H1 (cell line): ENCODE data around the gene RGS6. TPM values are rescaled to one million over a fixed set of nuclear protein-coding genes. Genes with fewer than 3 reads are reported as not detected.

Experiments used
- CTCF ChIA-PET: fragments of 300-600 bp; sonication (Branson Sonifier 250); formaldehyde crosslinking; loops from one replicate; lab custom pipeline; 2021; ENCODE audit not compliant: partially characterized antibody; lab: Charles Lee
- POLR2A ChIA-PET: fragments of 300-600 bp; sonication (Branson Sonifier 250); formaldehyde crosslinking; loops from one replicate; lab custom pipeline; 2021; ENCODE audit warnings: inconsistent platforms; ENCODE audit not compliant: partially characterized antibody; lab: Charles Lee
- DNase-seq, 2 experiments: peaks; one replicate each; pipeline versions ENCODE4 v3.0.0 to v3.0.0-alpha.2; 2010 to 2022; ENCODE audit warnings: low spot score in 2 of 2, low read depth in 1 of 2, mixed read lengths in 1 of 2
- FAIRE-seq: peaks from 2 replicates; lab custom pipeline; 2011; peaks lifted over from hg19 to GRCh38; lab: Jason Lieb, UNC
- H2AFZ ChIP-seq: 2 replicates; pipeline ENCODE4 v1.8.1; 2012; ENCODE audit warnings: low read length, inconsistent platforms
- H2AK5ac ChIP-seq: 2 replicates; pipeline ENCODE4 v1.6.1; 2013; ENCODE audit warnings: low read depth, low read length
- H2BK120ac ChIP-seq: replicated peaks from 2 replicates; pipeline ENCODE3; 2013; ENCODE audit warnings: low read depth, low read length, inconsistent platforms
- H2BK12ac ChIP-seq: 2 replicates; pipeline ENCODE4 v1.6.1; 2013; ENCODE audit warnings: low read depth, low read length
- H2BK15ac ChIP-seq: 2 replicates; pipeline ENCODE4 v1.6.1; 2013; ENCODE audit warnings: low read length
- H2BK20ac ChIP-seq: 2 replicates; pipeline ENCODE4 v1.6.1; 2013; ENCODE audit warnings: low read length
- H2BK5ac ChIP-seq: 2 replicates; pipeline ENCODE4 v1.6.1; 2013; ENCODE audit warnings: low read depth, low read length
- H3K14ac ChIP-seq: 2 replicates; pipeline ENCODE4 v1.6.1; 2013; ENCODE audit warnings: inconsistent platforms; ENCODE audit not compliant: insufficient read length
- H3K18ac ChIP-seq: 2 replicates; pipeline ENCODE4 v1.6.1; 2013; ENCODE audit warnings: low read length; ENCODE audit errors: extremely low read depth
- H3K23ac ChIP-seq: 2 replicates; pipeline ENCODE4 v1.6.1; 2013; ENCODE audit warnings: inconsistent platforms; ENCODE audit not compliant: insufficient read length
- H3K23me2 ChIP-seq: 2 replicates; pipeline ENCODE4 v1.6.1; 2013; ENCODE audit warnings: low read depth, low read length
- H3K27ac ChIP-seq: 2 replicates; pipeline ENCODE4 v1.6.1; 2011; ENCODE audit warnings: low read depth, low read length, inconsistent platforms
- H3K27me3 ChIP-seq, 4 experiments: replicated peaks in 1 of 4; 1 replicate in 1 of 4; 2 replicates in 3 of 4; pipeline versions ENCODE4 v1.6.1 to v1.8.1; 2011 to 2013; ENCODE audit warnings: low read length in 3 of 4, mild to moderate bottlenecking in 3 of 4, inconsistent platforms in 2 of 4, mixed read lengths in 2 of 4, moderate library complexity in 1 of 4; ENCODE audit not compliant: control insufficient read depth in 3 of 4, insufficient read depth in 3 of 4; ENCODE audit errors: extremely low read depth in 1 of 4
- H3K36me3 ChIP-seq, 4 experiments: 2 replicates each; pipeline versions ENCODE4 v1.6.1 to v1.8.1; 2011 to 2013; ENCODE audit warnings: mild to moderate bottlenecking in 4 of 4, low read length in 3 of 4, moderate library complexity in 2 of 4, control low read depth in 1 of 4, inconsistent platforms in 1 of 4; ENCODE audit not compliant: insufficient read depth in 4 of 4, control insufficient read depth in 2 of 4
- H3K4ac ChIP-seq: replicated peaks from 2 replicates; pipeline ENCODE3; 2013; ENCODE audit warnings: low read length, low read depth, mixed read lengths, inconsistent platforms; ENCODE audit not compliant: insufficient read length
- H3K4me1 ChIP-seq, 4 experiments: replicated peaks in 1 of 4; 1 replicate in 1 of 4; 2 replicates in 3 of 4; pipeline versions ENCODE4 v1.6.1 to v1.8.1; 2011 to 2013; ENCODE audit warnings: low read length in 3 of 4, inconsistent platforms in 2 of 4, mixed read lengths in 1 of 4; ENCODE audit not compliant: insufficient read depth in 4 of 4, control insufficient read depth in 3 of 4
- H3K4me2 ChIP-seq, 2 experiments: 2 replicates each; pipeline versions ENCODE4 v1.6.1 to v1.8.1; 2011 to 2013; ENCODE audit warnings: low read depth in 2 of 2, low read length in 2 of 2, control low read depth in 1 of 2, inconsistent platforms in 1 of 2, mild to moderate bottlenecking in 1 of 2; ENCODE audit not compliant: insufficient read depth in 1 of 2
- H3K4me3 ChIP-seq, 4 experiments: fragments of 200-600, 300-600 bp in 1 of 4; sonication (generic), shearing (Covaris generic), sonication (Bioruptor Twin) in 1 of 4; 2 replicates each; pipeline versions ENCODE4 v1.5.1 to v1.8.1; 2011 to 2016; ENCODE audit warnings: low read length in 4 of 4, low read depth in 3 of 4, control low read depth in 2 of 4, inconsistent platforms in 2 of 4, mild to moderate bottlenecking in 2 of 4, mixed read lengths in 1 of 4, moderate library complexity in 1 of 4; ENCODE audit not compliant: insufficient read depth in 2 of 4; ENCODE audit errors: extremely low read depth in 1 of 4
- H3K56ac ChIP-seq: replicated peaks from 2 replicates; pipeline ENCODE3; 2013; ENCODE audit warnings: low read depth, mild to moderate bottlenecking, mixed read lengths, low read length, inconsistent platforms; ENCODE audit not compliant: insufficient read length
- H3K79me1 ChIP-seq: 2 replicates; pipeline ENCODE4 v1.6.1; 2013; ENCODE audit warnings: low read depth, low read length, control low read depth
- H3K79me2 ChIP-seq, 2 experiments: 2 replicates each; pipeline versions ENCODE4 v1.6.1 to v1.8.1; 2012 to 2013; ENCODE audit warnings: low read length in 2 of 2, mild to moderate bottlenecking in 2 of 2, inconsistent platforms in 1 of 2; ENCODE audit not compliant: insufficient read depth in 2 of 2, control insufficient read depth in 1 of 2
- H3K9ac ChIP-seq, 4 experiments: replicated peaks in 1 of 4; 1 replicate in 1 of 4; 2 replicates in 3 of 4; pipeline versions ENCODE4 v1.6.1 to v1.8.1; 2011 to 2013; ENCODE audit warnings: low read depth in 3 of 4, low read length in 3 of 4, control low read depth in 2 of 4, mild to moderate bottlenecking in 2 of 4, moderate library complexity in 2 of 4, inconsistent platforms in 1 of 4; ENCODE audit errors: extremely low read depth in 1 of 4
- H3K9me3 ChIP-seq, 2 experiments: 2 replicates each; pipeline versions ENCODE4 v1.6.1 to v1.8.1; 2012 to 2013; ENCODE audit warnings: mild to moderate bottlenecking in 2 of 2, moderate library complexity in 2 of 2, control low read depth in 1 of 2, inconsistent platforms in 1 of 2, low read depth in 1 of 2, low read length in 1 of 2, mixed read lengths in 1 of 2; ENCODE audit not compliant: insufficient read depth in 2 of 2
- H4K20me1 ChIP-seq, 2 experiments: replicated peaks in 1 of 2; 2 replicates each; pipeline versions ENCODE3 to v1.8.1; 2011 to 2013; ENCODE audit warnings: inconsistent platforms in 2 of 2, low read length in 2 of 2, mild to moderate bottlenecking in 1 of 2; ENCODE audit not compliant: insufficient read depth in 2 of 2, control insufficient read depth in 1 of 2
- H4K5ac ChIP-seq: 2 replicates; pipeline ENCODE4 v1.6.1; 2013; ENCODE audit warnings: low read length, low read depth, mixed read lengths, inconsistent platforms; ENCODE audit not compliant: insufficient read length
- H4K8ac ChIP-seq: 2 replicates; pipeline ENCODE4 v1.8.0; 2013; ENCODE audit warnings: mild to moderate bottlenecking, moderate library complexity, low read length, inconsistent platforms; ENCODE audit not compliant: insufficient read depth; ENCODE audit errors: extremely low read depth
- H4K91ac ChIP-seq: replicated peaks from 2 replicates; pipeline ENCODE3; 2013; ENCODE audit warnings: low read length, mixed read lengths, inconsistent platforms; ENCODE audit not compliant: insufficient read length
- KDM1A ChIP-seq: fragments of 200-600, 300-600 bp; sonication (generic); IDR thresholded peaks from 2 replicates; pipeline ENCODE4 v1.7.1; 2016; ENCODE audit warnings: mild to moderate bottlenecking, low read length, borderline replicate concordance
- RXRA ChIP-seq: IDR thresholded peaks from 2 replicates; pipeline ENCODE4 v1.6.1; 2011; ENCODE audit warnings: low read depth, mild to moderate bottlenecking, low read length, moderate library complexity; ENCODE audit not compliant: insufficient read depth
- TAF7 ChIP-seq: optimal IDR thresholded peaks from 2 replicates; pipeline ENCODE3; 2011; ENCODE audit warnings: low read depth, mild to moderate bottlenecking, inconsistent platforms, low read length, moderate library complexity, borderline replicate concordance
- WGBS, 2 experiments: shearing (Covaris generic) in 1 of 2; methylation state at CpG; one replicate each; pipeline versions ENCODE4 v1.1.6 to v1.1.7; 2013 to 2015; ENCODE audit warnings: low lambda C conversion rate in 2 of 2, mixed read lengths in 2 of 2, inconsistent platforms in 1 of 2, low coverage in 1 of 2, missing lambda C conversion rate in 1 of 2; ENCODE audit not compliant: insufficient replicate concordance in 2 of 2, insufficient coverage in 1 of 2, insufficient read length in 1 of 2; ENCODE audit errors: extremely low coverage in 1 of 2, missing lambda C conversion rate in 1 of 2; 5-methylcytosine and 5-hydroxymethylcytosine counted together
- polyA plus RNA-seq, 7 experiments: library from polyadenylated mRNA; depleted of rRNA in 3 of 7; stranded (reverse) in 5 of 7; unstranded in 2 of 7; fragments of >200 nt in 5 of 7; fragments of 200-250 nt in 2 of 7; gene quantifications; 1 replicate in 5 of 7; 2 replicates in 1 of 7; 4 replicates in 1 of 7; pipeline versions ENCODE4 v1.2.1 to v1.2.3, GENCODE V29; 2011 to 2013; ENCODE audit warnings: missing spikeins in 2 of 7, mixed read lengths in 2 of 7
- total RNA-seq: library from RNA; stranded (reverse); fragmentation: NEBNext Ultra II Directional; extraction: Animal tissue kit (Norgen Biotek cat#: 25700); gene quantifications from 2 replicates; pipeline ENCODE4 v1.2.1, GENCODE V29; 2021

RGS6 gene
- total and polyA plus RNA-seq, 2 of the 8 experiments (the other 6 are each of a cell fraction or from before 2014, with no cell fraction given), result 0.26 to 1.1 TPM

- Histone ChIP-seq H3K14ac (no peak overlapping the region), H3K18ac (no peak overlapping the region), H4K20me1 (no peaks in the 10 kb centered on the region), H3K56ac (no peak overlapping the region), H3K79me2 (no peaks in the 10 kb centered on the region), H3K9me3 (no peaks in the 10 kb centered on the region), H3K36me3 (no peaks in the 10 kb centered on the region), H3K23ac (no peak overlapping the region), H2BK20ac (no peak overlapping the region), H2BK120ac (no peak overlapping the region), H3K4me3 (no peak overlapping the region)
- no peak for DNase-seq
- CTCF ChIA-PET, result interaction anchor here (0.6 to 1.3 kb wide), 4 partner anchors 51 to 784 kb away, joined by 3 to 6 read pairs (median 3); no protein-coding TSS in a partner anchor
- WGBS, 2 experiments, result 97% methylated on average over 7 of the region's 7 CpGs; no CpG with 5 or more reads in 1 of the 2 experiments
- no peak for TF ChIP-seq TAF7
- no peak for TF ChIP-seq RXRA
- no peak for TF ChIP-seq KDM1A
- TF ChIP-seq, all 59 proteins: peak for 0
- H3K27me3 ChIP-seq, result no peaks in the 10 kb centered on the region
- H3K4ac ChIP-seq, result no peak overlapping the region
- H3K27ac ChIP-seq, result no peak overlapping the region
- H4K91ac ChIP-seq, result no peak overlapping the region
- no peak for FAIRE-seq
- no peak overlapping the region for H2BK15ac ChIP-seq
- H2AFZ ChIP-seq, result no peak overlapping the region
- H2BK5ac ChIP-seq, result no peak overlapping the region
- H3K4me2 ChIP-seq, result no peak overlapping the region
- H4K5ac ChIP-seq, result no peak overlapping the region
- no peak overlapping the region for H2BK12ac ChIP-seq
- POLR2A ChIA-PET, result interaction anchor here (0.6 kb wide), 1 partner anchor 30 kb away, joined by 4 read pairs; no protein-coding TSS in a partner anchor
- peaks cover 3 to 8% (median 5%) of the 10 kb centered on the region in 4 experiments; a peak in 4 of 7 replicates for H3K4me1 ChIP-seq
- H3K23me2 ChIP-seq, result no peaks in the 10 kb centered on the region; the same call in 1 of the 2 replicates
- no peaks in the 10 kb centered on the region for H3K79me1 ChIP-seq
- no peak overlapping the region for H2AK5ac ChIP-seq
- no peak overlapping the region for H3K9ac ChIP-seq
- H4K8ac ChIP-seq, result no peak overlapping the region
These were observed 631.4 kb downstream of the RGS6 start for GRCh38 chr14:72563676-72564075.
